HG03095 (cell line): ENCODE results near the gene MCTS1.
A peak's percentile ranks its signal among the peaks of the same experiment; 100 is the strongest.
"Not testable (repeated sequence)": the region's sequence is repeated elsewhere in the genome, so short reads cannot be mapped to it uniquely, and the experiment has no call there.

Experiments used
- ATAC-seq: cut with Tn5 transposase; IDR thresholded peaks from one replicate; pipeline ENCODE4 v1.9.1; 2021; ENCODE audit warnings: moderate library complexity; ENCODE audit not compliant: unreplicated experiment

Gene MCTS1

GRCh38 chrX:120629667-120630537 is 26.0 kb downstream of the MCTS1 start, which contains the start of gene C1GALT1C1:
TSS of gene C1GALT1C1 (minus strand) at chrX:120630054. CDS start at chrX:120627166, 2,888 bp downstream.
- peak; percentile 96 for ATAC-seq

DNA sequence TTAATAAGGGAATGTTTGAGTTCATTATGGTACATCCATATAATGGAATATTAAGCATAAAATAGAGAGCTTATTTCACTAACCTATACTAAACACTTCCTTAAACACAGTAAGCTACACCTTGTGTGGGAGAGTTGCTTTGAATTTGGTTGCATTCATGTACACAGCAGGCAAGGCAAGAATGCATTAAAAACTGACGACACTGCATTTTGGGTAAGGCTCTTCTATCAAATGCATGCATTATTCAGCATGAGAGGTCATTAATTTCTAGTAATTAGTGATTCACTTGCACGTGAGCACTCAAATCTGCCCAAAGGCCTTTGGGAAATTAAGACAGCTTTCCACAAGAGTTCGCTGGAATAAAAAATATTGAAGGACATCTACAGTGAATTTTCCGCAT is 34.7 kb downstream of the MCTS1 start:
- ATAC-seq, result no peak

DNA sequence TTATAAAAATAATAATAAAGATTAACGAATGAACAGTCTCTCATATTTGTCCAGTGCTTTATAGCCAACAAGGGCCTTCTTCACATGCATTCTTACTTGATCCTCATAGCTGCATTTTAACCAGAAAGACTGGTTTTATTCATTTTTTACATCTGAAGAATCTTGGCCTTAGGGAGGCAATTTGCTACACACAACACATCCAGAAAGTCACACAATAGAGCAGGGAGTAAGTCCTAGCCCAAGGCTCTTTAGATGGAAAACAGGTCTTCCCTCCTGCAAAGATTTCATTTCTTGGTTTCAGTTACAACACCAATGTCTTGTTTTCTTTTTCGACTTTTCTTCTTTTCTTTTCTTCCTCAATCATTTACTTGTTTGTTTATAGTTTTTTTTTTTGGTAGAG is 39.0 kb downstream of the MCTS1 start:
- no peak for ATAC-seq

GRCh38 chrX:120647127-120647526 is 43.2 kb downstream of the MCTS1 start:
- ATAC-seq, result no peak

- not testable (repeated sequence) for ATAC-seq
Observed at GRCh38 chrX:120652256-120652655, 48.4 kb downstream of the MCTS1 start.

DNA sequence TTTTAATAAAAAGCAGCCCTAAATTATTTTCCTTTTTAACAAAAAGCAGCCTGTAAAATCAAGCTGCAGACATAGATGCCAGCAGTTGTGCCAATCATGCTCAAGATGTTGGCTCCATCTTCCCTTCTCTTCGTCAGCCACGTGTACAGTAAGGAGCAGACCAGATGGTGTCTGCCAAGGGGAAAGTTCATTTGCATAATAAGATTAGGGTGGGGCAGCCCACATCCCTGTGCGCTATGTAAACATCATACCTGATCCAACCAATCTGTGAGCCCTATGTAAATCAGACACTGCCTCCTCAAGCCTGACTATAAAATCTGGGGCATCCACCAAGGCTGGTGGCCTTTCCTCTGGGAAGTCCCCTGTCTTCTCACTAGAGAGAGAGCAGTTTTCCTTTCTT is 49.1 kb downstream of the MCTS1 start:
- ATAC-seq, result no peak

GRCh38 chrX:120660637-120661036 is 56.7 kb downstream of the MCTS1 start:
- ATAC-seq, result no peak
